ENCODE results near the gene CAPN3. TPM values are rescaled to one million over a fixed set of nuclear protein-coding genes. Genes with fewer than 3 reads are reported as not detected.
A peak's percentile ranks its signal among the peaks of the same experiment; 100 is the strongest.

Gene CAPN3
- total and polyA plus RNA-seq, 11 donors: 1.3 to 12.2 (median 7.3) TPM

- Histone ChIP-seq H3K9me3 (no peaks in the 10 kb centered on the region), H3K27me3 (no peaks in the 10 kb centered on the region), H3K27ac (no peak overlapping the region), H3K4me3 (no peak overlapping the region), H3K36me3 (peaks cover 0 to 100% (median 100%) of the 10 kb centered on the region in 9 donors), H3K4me1 (peaks cover 0 to 21% (median 9%) of the 10 kb centered on the region in 12 donors)
- 80 to 95% (median 85%) methylated on average over 7 of the region's 7 CpGs for WGBS, 4 donors
- DNase-seq: no peak
- ATAC-seq: no peak
- TF ChIP-seq POLR2A (IDR thresholded peaks at IDR 0.05): no peak
- TF ChIP-seq, protein P1, sequence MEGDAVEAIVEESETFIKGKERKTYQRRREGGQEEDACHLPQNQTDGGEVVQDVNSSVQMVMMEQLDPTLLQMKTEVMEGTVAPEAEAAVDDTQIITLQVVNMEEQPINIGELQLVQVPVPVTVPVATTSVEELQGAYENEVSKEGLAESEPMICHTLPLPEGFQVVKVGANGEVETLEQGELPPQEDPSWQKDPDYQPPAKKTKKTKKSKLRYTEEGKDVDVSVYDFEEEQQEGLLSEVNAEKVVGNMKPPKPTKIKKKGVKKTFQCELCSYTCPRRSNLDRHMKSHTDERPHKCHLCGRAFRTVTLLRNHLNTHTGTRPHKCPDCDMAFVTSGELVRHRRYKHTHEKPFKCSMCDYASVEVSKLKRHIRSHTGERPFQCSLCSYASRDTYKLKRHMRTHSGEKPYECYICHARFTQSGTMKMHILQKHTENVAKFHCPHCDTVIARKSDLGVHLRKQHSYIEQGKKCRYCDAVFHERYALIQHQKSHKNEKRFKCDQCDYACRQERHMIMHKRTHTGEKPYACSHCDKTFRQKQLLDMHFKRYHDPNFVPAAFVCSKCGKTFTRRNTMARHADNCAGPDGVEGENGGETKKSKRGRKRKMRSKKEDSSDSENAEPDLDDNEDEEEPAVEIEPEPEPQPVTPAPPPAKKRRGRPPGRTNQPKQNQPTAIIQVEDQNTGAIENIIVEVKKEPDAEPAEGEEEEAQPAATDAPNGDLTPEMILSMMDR (IDR thresholded peaks at IDR 0.05): no peak
- intact Hi-C loops (cut with DNase I): no loop called here
These were observed 60.1 kb downstream of the CAPN3 start for GRCh38 chr15:42419369-42419768.

- Histone ChIP-seq H3K27ac (peak overlapping the region in 8 of 12 donors; percentile 22 to 77 (median 58)), H3K4me3 (no peak overlapping the region), H3K4me1 (peaks cover 0 to 18% (median 6%) of the 10 kb centered on the region in 12 donors), H3K9me3 (no peaks in the 10 kb centered on the region), H3K36me3 (peaks cover 0 to 100% (median 100%) of the 10 kb centered on the region in 9 donors), H3K27me3 (no peaks in the 10 kb centered on the region)
- no peak for TF ChIP-seq POLR2A (IDR thresholded peaks at IDR 0.05)
- TF ChIP-seq, protein P1 (IDR thresholded peaks at IDR 0.05): no peak
- intact Hi-C loops (cut with DNase I): no loop called here
- 74 to 82% (median 76%) methylated on average over 2 of the region's 2 CpGs for WGBS, 4 donors
- peak; percentile 70 to 86 (median 78) for ATAC-seq
- DNase-seq: no peak
These were observed 62.1 kb downstream of the CAPN3 start for GRCh38 chr15:42421376-42421775.

DNA sequence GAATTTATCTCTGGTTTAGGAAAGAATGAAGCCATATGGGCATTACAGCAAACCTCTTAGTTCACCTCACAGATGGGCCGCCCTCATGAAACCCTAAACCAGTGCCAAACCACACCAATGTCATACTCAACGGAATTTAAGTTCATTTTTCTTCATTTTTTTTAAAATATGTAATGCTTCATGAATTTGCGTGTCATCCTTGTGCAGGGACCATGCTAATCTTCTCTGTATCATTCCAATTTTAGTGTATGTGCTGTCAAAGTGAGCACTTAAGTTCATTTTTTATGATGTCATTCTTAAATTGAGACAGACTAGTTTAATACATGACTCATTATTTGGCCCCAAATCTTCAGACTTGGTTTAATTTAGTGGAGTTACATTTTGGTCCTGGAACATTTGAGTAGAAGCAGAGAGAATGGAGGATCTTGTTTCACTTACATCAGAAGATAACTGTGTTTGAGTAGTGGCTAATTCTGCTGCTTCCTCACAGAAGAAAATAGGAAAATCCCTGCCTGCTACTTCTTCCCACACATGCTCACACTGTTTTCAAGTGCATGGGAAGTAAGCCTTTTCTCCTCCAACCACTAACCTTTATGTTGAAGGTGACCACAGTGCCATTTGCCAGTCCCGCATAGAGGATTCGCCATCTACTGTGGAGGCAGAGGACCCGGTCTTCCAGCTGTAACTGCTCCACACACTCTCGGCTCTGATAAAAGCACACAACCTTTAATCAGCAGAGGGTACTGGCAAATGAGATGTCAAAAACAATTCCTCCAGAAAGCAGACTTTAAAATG is 68.3 kb downstream of the CAPN3 start:
- WGBS, 4 donors: 73 to 79% (median 78%) methylated on average over 7 of the region's 7 CpGs
- intact Hi-C loops (cut with DNase I): no loop called here
- H3K4me3 ChIP-seq: no peak overlapping the region
- peak overlapping the region in 7 of 12 donors; percentile 22 to 62 (median 54) for H3K27ac ChIP-seq
- H3K36me3 ChIP-seq: peaks cover 0 to 100% (median 100%) of the 10 kb centered on the region in 9 donors
- no peak for DNase-seq
- H3K4me1 ChIP-seq: peaks cover 0 to 11% (median 0%) of the 10 kb centered on the region in 12 donors
- ATAC-seq: peak; percentile 35 to 82 (median 52)
- H3K27me3 ChIP-seq: no peaks in the 10 kb centered on the region
- H3K9me3 ChIP-seq: no peaks in the 10 kb centered on the region
- no peak for TF ChIP-seq POLR2A (IDR thresholded peaks at IDR 0.05)
- TF ChIP-seq, protein P1 (IDR thresholded peaks at IDR 0.05): no peak

GRCh38 chr15:42444415-42445063 is 85.2 kb downstream of the CAPN3 start:
- H3K27ac ChIP-seq: no peak overlapping the region
- no peaks in the 10 kb centered on the region for H3K9me3 ChIP-seq
- intact Hi-C loops (cut with DNase I): loop anchor here in 1 of 10 donors (10.0 kb wide), 1 partner anchor 170 kb away; the partner anchor contains the start of genes GANC and TMEM87A
- H3K27me3 ChIP-seq: no peaks in the 10 kb centered on the region
- H3K36me3 ChIP-seq: peaks cover 0 to 100% (median 97%) of the 10 kb centered on the region in 9 donors
- no peak for TF ChIP-seq POLR2A (IDR thresholded peaks at IDR 0.05)
- TF ChIP-seq, protein P1 (IDR thresholded peaks at IDR 0.05): no peak
- no peak overlapping the region for H3K4me3 ChIP-seq
- no peak for ATAC-seq
- peaks cover 0 to 20% (median 1%) of the 10 kb centered on the region in 12 donors for H3K4me1 ChIP-seq
- DNase-seq: no peak
- 76 to 82% (median 79%) methylated on average over 5 of the region's 5 CpGs for WGBS, 4 donors
